ENCODE data around the gene BAZ1B.
A peak's percentile ranks its signal among the peaks of the same experiment; 100 is the strongest.
"Not testable (repeated sequence)": the region's sequence is repeated elsewhere in the genome, so short reads cannot be mapped to it uniquely, and the experiment has no call there.

Gene BAZ1B

GRCh38 chr7:73537051-73537450 is 15.0 kb upstream of the BAZ1B start:
- no peak for DNase-seq

- no peak for DNase-seq
These were observed 14.4 kb upstream of the BAZ1B start for GRCh38 chr7:73536479-73536878.

GRCh38 chr7:73535918-73536317 is 13.8 kb upstream of the BAZ1B start:
- not testable (repeated sequence) for DNase-seq

GRCh38 chr7:73533742-73534141 is 11.6 kb upstream of the BAZ1B start:
- no peak for DNase-seq

- no peak for DNase-seq
These were observed 10.1 kb upstream of the BAZ1B start for GRCh38 chr7:73532224-73532623.

GRCh38 chr7:73530800-73531199 is 8.7 kb upstream of the BAZ1B start:
- DNase-seq = no peak

GRCh38 chr7:73526896-73527821 is 5.1 kb upstream of the BAZ1B start:
- DNase-seq = no peak

GRCh38 chr7:73526158-73526494 is 4.0 kb upstream of the BAZ1B start:
- DNase-seq = not testable (repeated sequence)

GRCh38 chr7:73521636-73522104 is 423 bp downstream of the BAZ1B start:
- no peak for DNase-seq

- no peak for DNase-seq
These were observed 1.1 kb downstream of the BAZ1B start for GRCh38 chr7:73520673-73521635.

- DNase-seq = no peak
These were observed 2.0 kb downstream of the BAZ1B start for GRCh38 chr7:73519867-73520672.

GRCh38 chr7:73518470-73518869 is 3.6 kb downstream of the BAZ1B start:
- DNase-seq = no peak

GRCh38 chr7:73517241-73517995 is 4.7 kb downstream of the BAZ1B start:
- DNase-seq = peak; percentile 75

- DNase-seq = no peak
These were observed 6.9 kb downstream of the BAZ1B start for GRCh38 chr7:73515178-73515577.

GRCh38 chr7:73512018-73512780 is 9.9 kb downstream of the BAZ1B start:
- DNase-seq = no peak

- DNase-seq = no peak
These were observed 12.6 kb downstream of the BAZ1B start for GRCh38 chr7:73509463-73509862.

- no peak for DNase-seq
These were observed 14.5 kb downstream of the BAZ1B start for GRCh38 chr7:73507556-73507955.

- no peak for DNase-seq
These were observed 17.2 kb downstream of the BAZ1B start for GRCh38 chr7:73504920-73505319.

- no peak for DNase-seq
These were observed 18.1 kb downstream of the BAZ1B start for GRCh38 chr7:73504017-73504416.

- no peak for DNase-seq
These were observed 18.9 kb downstream of the BAZ1B start for GRCh38 chr7:73503229-73503628.

- no peak for DNase-seq
These were observed 25.5 kb downstream of the BAZ1B start for GRCh38 chr7:73496626-73497025.
